CD4-positive, alpha-beta T cell treated with Interleukin-10 for 1 hour (primary cell): ENCODE data around the gene ASB8.
A peak's percentile ranks its signal among the peaks of the same experiment; 100 is the strongest.
"Not testable (repeated sequence)": the region's sequence is repeated elsewhere in the genome, so short reads cannot be mapped to it uniquely, and the experiment has no call there.

Experiments used
- DNase-seq: peaks from one replicate; pipeline ENCODE4 v3.0.0-alpha.2; 2020

The ASB8 gene

GRCh38 chr12:48131517-48131916 lies 25.8 kb downstream of the ASB8 start:
- DNase-seq: no peak

- DNase-seq: no peak
Observed at GRCh38 chr12:48129376-48129775, 27.9 kb downstream of the ASB8 start.

DNA sequence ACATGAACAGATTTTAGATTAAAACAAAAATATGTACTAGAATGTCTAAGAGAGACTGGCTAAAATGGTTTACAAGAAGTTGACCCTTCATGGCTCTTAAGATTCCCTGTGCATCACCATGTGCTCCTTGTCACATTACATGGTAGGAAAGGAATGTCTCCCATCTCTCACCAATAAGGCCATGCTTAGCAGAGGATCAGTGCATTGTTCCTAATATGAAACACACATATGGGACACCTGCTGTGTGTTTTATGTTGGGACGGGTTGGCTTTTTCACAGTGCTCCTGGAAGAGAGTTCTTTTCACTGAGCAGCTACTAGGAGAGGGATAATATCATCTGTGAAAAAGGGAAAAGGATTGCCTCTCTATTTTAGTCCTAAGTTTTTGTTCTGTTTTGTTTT lies 28.5 kb downstream of the ASB8 start:
- DNase-seq: no peak

DNA sequence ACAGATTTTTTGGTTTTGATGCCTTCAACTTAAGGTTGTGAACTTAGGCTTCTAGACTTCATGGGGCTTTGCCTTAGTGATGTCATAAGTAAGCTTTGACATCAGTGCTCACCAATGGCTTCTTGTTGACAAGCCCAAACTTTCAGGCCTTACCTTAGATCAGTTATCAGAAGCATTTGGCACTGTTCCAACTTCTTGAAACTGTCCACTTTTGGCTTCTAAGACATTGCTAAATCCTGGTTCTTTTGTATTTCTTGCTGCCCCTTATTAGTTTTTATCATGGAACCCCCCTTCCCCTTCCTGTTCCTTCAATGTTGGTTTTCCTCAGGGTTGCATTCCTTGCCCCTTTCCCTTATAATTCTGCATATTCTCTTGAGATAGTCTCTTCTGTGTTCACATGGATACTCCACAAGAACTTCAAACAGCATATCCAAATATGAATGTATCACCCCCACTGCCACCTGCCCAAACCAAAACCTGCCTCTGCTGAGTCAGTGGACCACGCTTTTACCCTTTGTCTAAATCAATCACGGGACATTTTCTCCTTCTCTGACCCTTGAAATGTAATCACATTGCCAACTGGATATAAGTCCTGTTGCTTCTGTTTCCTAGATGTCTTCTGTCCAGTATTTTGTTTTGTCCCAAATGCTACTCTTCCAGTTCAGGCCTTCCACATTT lies 30.2 kb downstream of the ASB8 start:
- no peak for DNase-seq

- DNase-seq: no peak
Observed at GRCh38 chr12:48125985-48126384, 31.3 kb downstream of the ASB8 start.

GRCh38 chr12:48125542-48125941 lies 31.8 kb downstream of the ASB8 start:
- DNase-seq: not testable (repeated sequence)

GRCh38 chr12:48123169-48123568 lies 34.1 kb downstream of the ASB8 start:
- no peak for DNase-seq

- no peak for DNase-seq
Observed at GRCh38 chr12:48122065-48122834, 35.1 kb downstream of the ASB8 start.

GRCh38 chr12:48121522-48121921 lies 35.8 kb downstream of the ASB8 start:
- DNase-seq: no peak

GRCh38 chr12:48119834-48120195 lies 37.5 kb downstream of the ASB8 start:
- no peak for DNase-seq

- DNase-seq: peak; percentile 77
Observed at GRCh38 chr12:48119078-48119833, 38.1 kb downstream of the ASB8 start, which contains the start of gene PFKM. PFKM (plus strand) TSS chr12:48119364; CDS start chr12:48122775, 3,411 bp downstream.

DNA sequence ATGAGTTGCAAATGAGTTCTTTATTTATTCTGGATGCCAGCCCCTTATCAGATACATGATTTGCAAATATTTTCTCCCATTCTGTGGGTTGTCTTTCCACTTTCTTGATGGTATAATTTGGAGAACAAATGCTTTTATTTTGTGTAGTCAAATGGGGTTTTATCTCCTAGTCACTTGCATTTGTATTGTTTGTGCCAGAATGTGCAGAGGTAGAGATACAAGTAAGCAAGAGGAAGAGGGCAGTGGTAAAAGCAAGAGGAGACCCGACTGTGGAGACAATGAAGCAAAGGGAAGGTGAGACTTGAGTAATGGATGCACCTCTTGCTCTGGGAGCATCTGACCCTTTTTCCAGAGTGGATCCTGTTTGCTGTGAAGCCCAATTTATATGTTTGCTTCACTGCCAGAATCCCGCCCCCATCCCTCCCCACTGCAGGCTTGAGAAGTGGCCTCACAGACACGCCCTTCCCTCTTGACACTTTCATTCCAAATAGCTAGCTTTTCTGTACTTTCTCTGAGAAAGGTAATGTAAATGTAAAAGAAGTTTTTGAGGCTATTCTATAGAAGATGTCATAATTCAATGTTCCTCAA lies 38.9 kb downstream of the ASB8 start:
- DNase-seq: no peak

DNA sequence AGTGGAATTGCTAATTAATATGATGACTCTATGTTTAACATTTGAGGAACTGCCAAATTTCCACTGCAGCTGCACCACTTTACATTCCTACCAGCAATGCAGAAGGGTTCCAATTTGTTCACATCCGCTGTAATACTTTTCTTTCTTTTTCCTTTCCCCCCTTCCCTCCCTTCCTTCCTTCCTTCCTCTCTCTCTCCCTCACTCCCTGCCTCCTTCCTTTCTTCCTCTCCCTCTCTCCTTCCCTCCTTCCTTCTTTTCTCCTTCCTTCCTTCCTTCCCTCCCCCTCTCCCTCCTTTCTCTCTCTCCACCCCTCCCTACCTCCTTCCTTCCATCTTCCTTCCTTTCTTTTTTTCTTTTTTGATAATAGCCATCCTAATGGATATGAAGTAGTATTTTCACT lies 41.4 kb downstream of the ASB8 start:
- no peak for DNase-seq

- DNase-seq: not testable (repeated sequence)
Observed at GRCh38 chr12:48111312-48111693, 46.0 kb downstream of the ASB8 start.

- DNase-seq: no peak
Observed at GRCh38 chr12:48110691-48111311, 46.5 kb downstream of the ASB8 start.

DNA sequence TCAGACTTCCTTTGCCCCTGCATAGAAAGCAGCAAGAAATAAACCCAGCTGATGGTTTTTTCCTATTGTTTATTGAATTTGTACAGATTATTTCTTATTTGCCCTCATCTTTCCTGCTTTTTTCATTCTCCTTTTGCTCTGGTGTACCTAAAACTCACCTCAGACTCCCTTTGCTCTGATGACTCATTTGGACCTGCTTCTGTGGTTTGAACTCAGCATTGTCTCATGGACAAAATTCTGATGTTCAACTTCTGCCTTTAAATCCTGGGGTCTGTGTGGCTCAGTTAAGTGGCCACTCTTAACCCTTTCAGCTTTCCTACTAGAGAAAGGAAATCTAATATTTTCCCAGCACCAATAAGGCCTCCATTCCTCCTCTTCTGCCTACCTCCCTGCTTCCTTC lies 47.9 kb downstream of the ASB8 start:
- DNase-seq: no peak

GRCh38 chr12:48106681-48107613 lies 50.4 kb downstream of the ASB8 start:
- DNase-seq: peak; percentile 3

DNA sequence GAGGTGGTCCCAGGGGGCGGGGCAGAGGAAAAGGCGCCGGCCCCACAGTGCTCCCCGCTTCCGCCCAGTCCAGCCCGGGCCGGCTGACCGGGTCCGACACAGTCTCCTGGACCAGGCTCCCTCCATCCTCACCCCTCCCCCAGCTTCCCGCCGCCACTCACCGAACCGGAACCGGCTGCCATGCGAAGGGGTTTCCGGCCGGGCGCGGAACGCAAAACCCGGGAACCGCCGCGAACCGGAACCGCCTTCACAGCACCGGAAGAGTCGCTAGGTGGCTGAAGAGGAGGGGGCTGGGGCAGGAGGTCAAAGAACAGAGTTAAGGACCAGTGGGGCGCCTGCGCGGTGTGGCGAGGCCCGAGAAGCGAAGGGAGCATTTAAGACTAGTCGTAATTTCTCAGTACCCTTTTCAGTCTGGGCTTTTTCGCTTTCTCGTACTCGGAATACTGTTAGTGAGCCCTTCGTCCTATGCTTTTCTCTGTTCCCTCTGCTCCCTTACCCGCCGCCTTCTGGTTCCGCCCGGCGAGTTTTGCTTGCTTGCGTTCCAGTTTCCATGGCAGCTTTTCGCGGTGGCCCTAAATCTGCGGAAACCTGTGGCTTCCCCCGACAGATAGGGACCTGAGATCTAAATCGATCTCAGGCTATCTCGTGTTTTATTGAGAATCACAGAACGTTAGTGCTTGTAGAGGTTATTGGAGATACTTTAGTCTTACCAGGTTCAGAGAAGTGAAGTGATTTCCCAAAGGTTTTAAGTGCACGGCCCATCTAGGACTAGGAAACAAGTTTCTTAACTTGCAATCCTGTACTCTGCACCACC lies 51.2 kb downstream of the ASB8 start, which contains the start of gene SENP1:
Gene SENP1, minus strand, starts transcription at position 213 of the 814 bp plus-strand sequence. CDS start 4,607 bp downstream, outside the sequence.
- DNase-seq: peak; percentile 93

DNA sequence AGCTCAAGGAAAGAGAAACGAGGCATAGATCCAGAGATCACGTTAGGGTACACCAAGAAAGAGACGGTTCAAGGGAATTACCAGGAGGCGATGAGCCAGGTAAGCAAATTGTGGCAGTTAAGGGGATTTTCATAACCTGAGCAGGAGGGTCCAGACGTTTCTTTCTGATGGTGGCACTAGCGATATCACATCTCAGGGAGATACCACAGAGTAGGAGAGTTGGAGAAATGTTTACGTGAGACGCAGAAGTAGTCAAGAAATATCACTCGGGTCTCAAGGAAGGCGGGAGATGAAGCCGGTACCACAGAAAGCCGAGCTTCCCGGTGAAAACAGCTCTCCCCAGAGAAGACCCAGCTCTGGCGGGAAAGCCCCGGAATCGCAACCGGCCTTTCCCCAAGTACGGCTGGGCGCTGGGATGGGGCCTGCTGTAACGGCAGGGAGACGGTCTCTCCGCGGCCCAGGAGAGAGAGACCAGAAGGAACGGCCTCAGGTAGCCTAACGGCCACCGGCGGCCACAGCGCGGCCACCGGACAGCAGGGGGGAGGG lies 51.9 kb downstream of the ASB8 start:
- DNase-seq: peak; percentile 70

GRCh38 chr12:48104531-48104930 lies 52.8 kb downstream of the ASB8 start:
- DNase-seq: no peak
